WTC11 (cell line): Measurements from ENCODE around the gene AATK.

Experiments
- ATF1 ChIP-seq: sonication (generic); formaldehyde crosslinking; IDR thresholded peaks from 2 replicates; pipeline ENCODE4 v1.8.1; 2023; ENCODE audit warnings: mild to moderate bottlenecking, moderate library complexity, missing genetic modification reagents
- CTCF ChIP-seq: fragments of 200-600 bp; IDR thresholded peaks from 2 replicates; pipeline ENCODE4 v1.8.0; 2022; ENCODE audit warnings: antibody characterized with exemption
- E2F5 ChIP-seq: sonication (generic); formaldehyde crosslinking; IDR thresholded peaks from 2 replicates; pipeline ENCODE4 v1.8.1; 2022; ENCODE audit warnings: mild to moderate bottlenecking, moderate library complexity, missing genetic modification reagents
- NR1H2 ChIP-seq: sonication (generic); formaldehyde crosslinking; IDR thresholded peaks from 2 replicates; pipeline ENCODE4 v1.9.0; 2021; ENCODE audit warnings: mild to moderate bottlenecking, moderate library complexity, missing genetic modification reagents
- SP1 ChIP-seq: sonication (generic); formaldehyde crosslinking; conservative IDR thresholded peaks from 2 replicates; pipeline ENCODE4 v1.8.1; 2022; ENCODE audit warnings: missing genetic modification reagents
- TCF7 ChIP-seq: sonication (generic); formaldehyde crosslinking; IDR thresholded peaks from 2 replicates; pipeline ENCODE4 v1.8.0; 2022; ENCODE audit warnings: mild to moderate bottlenecking, low read depth, missing genetic modification reagents, moderate library complexity
- ZNF121 ChIP-seq: sonication (generic); formaldehyde crosslinking; IDR thresholded peaks from 2 replicates; pipeline ENCODE4 v1.8.0; 2023; ENCODE audit warnings: missing genetic modification reagents
- ZNF232 ChIP-seq: sonication (generic); formaldehyde crosslinking; IDR thresholded peaks from 2 replicates; pipeline ENCODE4 v1.8.0; 2022; ENCODE audit warnings: mild to moderate bottlenecking, missing genetic modification reagents
- ZSCAN18 ChIP-seq: fragments of 250-450 bp; sonication (Bioruptor Pico); IDR thresholded peaks from 2 replicates; pipeline ENCODE4 v2.1.2; 2022; ENCODE audit warnings: mild to moderate bottlenecking, moderate library complexity
- TF ChIP-seq, protein P1 (sequence below): fragments of 250-450 bp; sonication (Bioruptor Pico); IDR thresholded peaks from 2 replicates; pipeline ENCODE4 v1.8.0; 2021; ENCODE audit warnings: mild to moderate bottlenecking
- TF ChIP-seq, protein P2 (sequence below): sonication (generic); formaldehyde crosslinking; IDR thresholded peaks from 2 replicates; pipeline ENCODE4 v1.8.1; 2023; ENCODE audit warnings: mild to moderate bottlenecking, missing genetic modification reagents
- TF ChIP-seq, protein P3 (sequence below): sonication (generic); formaldehyde crosslinking; conservative IDR thresholded peaks from 2 replicates; pipeline ENCODE4 v1.8.1; 2022; ENCODE audit warnings: mild to moderate bottlenecking, missing genetic modification reagents
- TF ChIP-seq, protein P4 (sequence below): sonication (generic); formaldehyde crosslinking; IDR thresholded peaks from 2 replicates; pipeline ENCODE4 v1.8.0; 2022; ENCODE audit warnings: mild to moderate bottlenecking, missing genetic modification reagents
- TF ChIP-seq, protein P5 (sequence below): fragments of 250-450 bp; sonication (Bioruptor Pico); IDR thresholded peaks from 2 replicates; pipeline ENCODE4 v1.9.0; 2021; ENCODE audit warnings: mild to moderate bottlenecking, borderline replicate concordance

- TF ChIP-seq CTCF: no peak
- TF ChIP-seq ZNF121: no peak
- TF ChIP-seq NR1H2 (CRISPR knock-in tag): no peak
- TF ChIP-seq, protein P1, sequence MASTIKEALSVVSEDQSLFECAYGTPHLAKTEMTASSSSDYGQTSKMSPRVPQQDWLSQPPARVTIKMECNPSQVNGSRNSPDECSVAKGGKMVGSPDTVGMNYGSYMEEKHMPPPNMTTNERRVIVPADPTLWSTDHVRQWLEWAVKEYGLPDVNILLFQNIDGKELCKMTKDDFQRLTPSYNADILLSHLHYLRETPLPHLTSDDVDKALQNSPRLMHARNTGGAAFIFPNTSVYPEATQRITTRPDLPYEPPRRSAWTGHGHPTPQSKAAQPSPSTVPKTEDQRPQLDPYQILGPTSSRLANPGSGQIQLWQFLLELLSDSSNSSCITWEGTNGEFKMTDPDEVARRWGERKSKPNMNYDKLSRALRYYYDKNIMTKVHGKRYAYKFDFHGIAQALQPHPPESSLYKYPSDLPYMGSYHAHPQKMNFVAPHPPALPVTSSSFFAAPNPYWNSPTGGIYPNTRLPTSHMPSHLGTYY (CRISPR knock-in tag): no peak
- TF ChIP-seq TCF7 (CRISPR knock-in tag): no peak
- TF ChIP-seq, protein P2, sequence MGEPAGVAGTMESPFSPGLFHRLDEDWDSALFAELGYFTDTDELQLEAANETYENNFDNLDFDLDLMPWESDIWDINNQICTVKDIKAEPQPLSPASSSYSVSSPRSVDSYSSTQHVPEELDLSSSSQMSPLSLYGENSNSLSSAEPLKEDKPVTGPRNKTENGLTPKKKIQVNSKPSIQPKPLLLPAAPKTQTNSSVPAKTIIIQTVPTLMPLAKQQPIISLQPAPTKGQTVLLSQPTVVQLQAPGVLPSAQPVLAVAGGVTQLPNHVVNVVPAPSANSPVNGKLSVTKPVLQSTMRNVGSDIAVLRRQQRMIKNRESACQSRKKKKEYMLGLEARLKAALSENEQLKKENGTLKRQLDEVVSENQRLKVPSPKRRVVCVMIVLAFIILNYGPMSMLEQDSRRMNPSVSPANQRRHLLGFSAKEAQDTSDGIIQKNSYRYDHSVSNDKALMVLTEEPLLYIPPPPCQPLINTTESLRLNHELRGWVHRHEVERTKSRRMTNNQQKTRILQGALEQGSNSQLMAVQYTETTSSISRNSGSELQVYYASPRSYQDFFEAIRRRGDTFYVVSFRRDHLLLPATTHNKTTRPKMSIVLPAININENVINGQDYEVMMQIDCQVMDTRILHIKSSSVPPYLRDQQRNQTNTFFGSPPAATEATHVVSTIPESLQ (CRISPR knock-in tag): no peak
- TF ChIP-seq, protein P3, sequence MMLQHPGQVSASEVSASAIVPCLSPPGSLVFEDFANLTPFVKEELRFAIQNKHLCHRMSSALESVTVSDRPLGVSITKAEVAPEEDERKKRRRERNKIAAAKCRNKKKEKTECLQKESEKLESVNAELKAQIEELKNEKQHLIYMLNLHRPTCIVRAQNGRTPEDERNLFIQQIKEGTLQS (CRISPR knock-in tag): no peak
- no peak for TF ChIP-seq ZNF232 (CRISPR knock-in tag)
- TF ChIP-seq E2F5 (CRISPR knock-in tag): no peak
- TF ChIP-seq SP1: no peak
- no peak for TF ChIP-seq ATF1 (CRISPR knock-in tag)
- TF ChIP-seq, protein P4, sequence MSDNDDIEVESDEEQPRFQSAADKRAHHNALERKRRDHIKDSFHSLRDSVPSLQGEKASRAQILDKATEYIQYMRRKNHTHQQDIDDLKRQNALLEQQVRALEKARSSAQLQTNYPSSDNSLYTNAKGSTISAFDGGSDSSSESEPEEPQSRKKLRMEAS (CRISPR knock-in tag): no peak
- TF ChIP-seq ZSCAN18 (CRISPR knock-in tag): no peak
- TF ChIP-seq, protein P5, sequence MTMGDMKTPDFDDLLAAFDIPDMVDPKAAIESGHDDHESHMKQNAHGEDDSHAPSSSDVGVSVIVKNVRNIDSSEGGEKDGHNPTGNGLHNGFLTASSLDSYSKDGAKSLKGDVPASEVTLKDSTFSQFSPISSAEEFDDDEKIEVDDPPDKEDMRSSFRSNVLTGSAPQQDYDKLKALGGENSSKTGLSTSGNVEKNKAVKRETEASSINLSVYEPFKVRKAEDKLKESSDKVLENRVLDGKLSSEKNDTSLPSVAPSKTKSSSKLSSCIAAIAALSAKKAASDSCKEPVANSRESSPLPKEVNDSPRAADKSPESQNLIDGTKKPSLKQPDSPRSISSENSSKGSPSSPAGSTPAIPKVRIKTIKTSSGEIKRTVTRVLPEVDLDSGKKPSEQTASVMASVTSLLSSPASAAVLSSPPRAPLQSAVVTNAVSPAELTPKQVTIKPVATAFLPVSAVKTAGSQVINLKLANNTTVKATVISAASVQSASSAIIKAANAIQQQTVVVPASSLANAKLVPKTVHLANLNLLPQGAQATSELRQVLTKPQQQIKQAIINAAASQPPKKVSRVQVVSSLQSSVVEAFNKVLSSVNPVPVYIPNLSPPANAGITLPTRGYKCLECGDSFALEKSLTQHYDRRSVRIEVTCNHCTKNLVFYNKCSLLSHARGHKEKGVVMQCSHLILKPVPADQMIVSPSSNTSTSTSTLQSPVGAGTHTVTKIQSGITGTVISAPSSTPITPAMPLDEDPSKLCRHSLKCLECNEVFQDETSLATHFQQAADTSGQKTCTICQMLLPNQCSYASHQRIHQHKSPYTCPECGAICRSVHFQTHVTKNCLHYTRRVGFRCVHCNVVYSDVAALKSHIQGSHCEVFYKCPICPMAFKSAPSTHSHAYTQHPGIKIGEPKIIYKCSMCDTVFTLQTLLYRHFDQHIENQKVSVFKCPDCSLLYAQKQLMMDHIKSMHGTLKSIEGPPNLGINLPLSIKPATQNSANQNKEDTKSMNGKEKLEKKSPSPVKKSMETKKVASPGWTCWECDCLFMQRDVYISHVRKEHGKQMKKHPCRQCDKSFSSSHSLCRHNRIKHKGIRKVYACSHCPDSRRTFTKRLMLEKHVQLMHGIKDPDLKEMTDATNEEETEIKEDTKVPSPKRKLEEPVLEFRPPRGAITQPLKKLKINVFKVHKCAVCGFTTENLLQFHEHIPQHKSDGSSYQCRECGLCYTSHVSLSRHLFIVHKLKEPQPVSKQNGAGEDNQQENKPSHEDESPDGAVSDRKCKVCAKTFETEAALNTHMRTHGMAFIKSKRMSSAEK (CRISPR knock-in tag): no peak
Observed at GRCh38 chr17:81183316-81183715, 17.3 kb upstream of the AATK start.
